HG03060 (cell line): ENCODE results near the gene NUP42.

Experiments
- ATAC-seq: cut with Tn5 transposase; IDR thresholded peaks from one replicate; pipeline ENCODE4 v1.9.1; 2021; ENCODE audit warnings: low read depth, moderate number of reproducible peaks; ENCODE audit not compliant: unreplicated experiment

Gene NUP42

DNA sequence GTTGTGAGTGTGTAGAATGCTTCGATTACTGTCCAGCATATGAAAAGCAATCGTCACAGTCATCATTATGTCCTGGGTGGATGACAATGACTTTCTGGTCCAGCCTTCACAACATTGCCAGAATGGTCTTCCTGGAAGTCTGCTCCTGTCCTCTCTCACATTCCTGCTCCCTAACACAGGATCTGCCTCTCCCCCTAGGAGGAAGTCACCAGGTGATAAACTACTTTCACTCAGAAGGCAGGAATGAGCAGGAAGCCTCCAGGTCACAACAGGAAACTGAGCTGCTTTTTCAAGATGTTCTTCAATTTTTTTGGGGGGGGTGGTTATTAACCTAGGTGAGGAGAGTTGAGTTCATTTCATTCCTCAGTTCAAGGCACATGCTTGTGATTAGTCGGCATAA lies 51.1 kb downstream of the NUP42 start:
- no peak for ATAC-seq

DNA sequence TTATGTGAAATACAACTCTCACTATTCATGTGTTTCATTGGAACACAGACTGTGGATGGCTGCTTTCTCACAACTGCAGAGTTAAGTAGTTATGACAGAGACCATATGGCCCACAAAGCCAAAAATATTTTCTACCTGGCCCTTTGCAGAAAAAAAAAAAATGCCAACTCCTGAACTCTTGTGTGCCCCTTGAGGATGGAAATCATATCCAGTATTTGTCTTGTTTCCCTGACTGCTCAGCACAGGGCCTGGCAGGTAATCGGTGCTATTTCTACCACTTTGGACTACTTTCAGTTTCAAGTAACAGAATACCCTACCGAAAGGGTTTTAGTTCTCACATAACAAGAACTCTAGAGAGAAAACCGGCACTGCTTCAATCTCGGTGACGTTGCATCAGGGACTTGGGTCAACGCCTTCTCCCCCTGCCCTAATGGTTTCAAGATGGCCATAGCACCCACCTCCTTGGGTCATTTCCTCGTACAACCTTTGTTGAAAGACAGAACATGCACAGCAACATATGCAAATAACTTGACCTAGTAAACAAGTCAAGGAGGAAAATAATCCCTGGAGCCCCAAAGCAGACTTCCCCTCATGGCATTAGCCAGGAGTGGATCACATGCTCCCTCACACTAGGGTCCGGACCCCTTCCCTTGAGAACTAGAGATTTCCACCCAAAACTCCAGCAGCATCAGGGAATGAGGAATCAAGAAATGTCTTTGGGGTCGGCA lies 52.9 kb downstream of the NUP42 start:
- peak; percentile 86 for ATAC-seq

DNA sequence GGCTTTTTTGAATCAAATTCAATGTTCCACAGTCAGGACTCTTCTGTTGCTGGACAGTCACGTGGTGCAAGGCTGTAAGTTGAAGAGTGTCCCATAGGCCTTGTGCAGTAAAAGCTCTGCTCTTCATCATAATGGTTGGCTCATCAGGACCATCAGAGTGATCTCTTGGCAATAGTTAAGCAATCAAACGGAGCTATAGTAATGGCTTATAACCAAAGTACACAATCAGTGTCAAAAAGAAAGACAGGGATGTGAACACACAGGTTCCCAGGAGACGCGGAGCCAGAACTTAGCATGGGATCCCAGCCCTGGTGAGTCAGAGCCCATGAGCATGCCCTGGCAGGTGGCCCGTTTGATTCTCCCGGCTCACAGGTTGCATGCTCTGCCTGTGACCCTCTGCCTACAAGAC lies 54.0 kb downstream of the NUP42 start:
- no peak for ATAC-seq

DNA sequence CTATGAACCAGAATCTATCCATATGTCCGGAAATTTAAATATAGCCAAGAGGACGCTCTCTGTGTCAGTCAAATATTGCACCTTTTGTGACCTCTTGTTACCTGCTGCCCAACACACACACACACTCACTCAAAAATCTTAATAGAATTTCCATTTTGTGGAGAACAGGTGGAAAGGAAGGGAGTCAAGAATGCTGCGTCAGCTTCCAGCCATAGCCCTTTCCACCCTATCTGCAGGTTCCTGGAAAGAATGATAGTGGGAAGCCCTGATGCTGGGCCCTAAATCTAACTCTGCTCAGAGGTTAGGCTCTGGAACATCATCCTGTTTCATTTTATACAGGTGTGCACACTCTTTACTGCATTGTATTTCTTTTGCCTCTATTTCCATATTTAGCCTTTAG lies 55.2 kb downstream of the NUP42 start:
- ATAC-seq: no peak

DNA sequence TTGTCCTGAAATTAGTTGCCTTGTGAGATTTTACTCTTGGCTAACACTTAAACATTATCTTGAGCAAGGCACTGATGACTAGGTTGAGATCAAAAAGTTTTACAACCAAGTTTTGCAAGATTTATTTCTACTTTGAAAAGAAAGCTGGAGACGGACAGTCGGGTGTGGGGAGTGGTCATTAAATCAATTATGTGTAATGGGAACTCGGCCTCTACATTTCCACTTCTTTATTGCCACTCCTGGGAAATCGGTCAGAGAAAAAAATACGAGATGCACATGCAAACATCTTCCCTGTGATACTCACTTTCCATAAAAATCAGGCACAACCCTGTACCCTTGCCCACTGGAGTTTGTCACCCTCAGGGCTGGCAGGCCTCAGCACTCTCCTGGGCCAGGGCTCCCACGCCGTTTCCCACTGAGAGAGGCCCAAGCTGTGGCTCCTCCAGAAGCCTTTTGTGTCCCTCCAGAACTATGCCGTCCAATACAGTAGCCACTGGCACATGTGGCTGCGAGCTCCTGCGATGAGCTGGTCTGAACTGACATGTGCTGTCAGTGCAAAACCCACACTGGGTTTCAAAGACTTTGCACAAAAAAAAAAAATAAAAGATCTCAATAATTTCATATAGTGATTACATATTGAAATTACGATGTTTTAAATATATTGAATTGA lies 57.3 kb downstream of the NUP42 start:
- no peak for ATAC-seq

DNA sequence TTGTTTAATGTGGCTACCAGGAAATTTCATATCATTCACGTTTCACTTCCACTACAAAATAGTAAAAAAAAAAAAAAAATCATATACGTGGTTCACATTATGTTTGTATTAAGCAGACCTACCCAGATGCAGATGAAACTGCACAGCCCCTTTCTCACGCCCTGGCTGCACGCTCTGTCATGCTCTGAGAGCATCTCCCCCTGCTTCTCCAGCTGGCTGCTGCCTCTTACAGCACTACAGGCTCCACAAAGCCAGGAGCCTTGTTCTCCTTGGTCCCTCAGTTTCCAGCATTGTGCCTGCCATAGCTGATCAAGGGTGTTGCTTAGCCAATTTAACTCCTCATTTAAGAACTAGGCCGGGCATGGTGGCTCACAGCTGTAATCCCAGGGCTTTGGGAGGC lies 57.9 kb downstream of the NUP42 start:
- no peak for ATAC-seq

DNA sequence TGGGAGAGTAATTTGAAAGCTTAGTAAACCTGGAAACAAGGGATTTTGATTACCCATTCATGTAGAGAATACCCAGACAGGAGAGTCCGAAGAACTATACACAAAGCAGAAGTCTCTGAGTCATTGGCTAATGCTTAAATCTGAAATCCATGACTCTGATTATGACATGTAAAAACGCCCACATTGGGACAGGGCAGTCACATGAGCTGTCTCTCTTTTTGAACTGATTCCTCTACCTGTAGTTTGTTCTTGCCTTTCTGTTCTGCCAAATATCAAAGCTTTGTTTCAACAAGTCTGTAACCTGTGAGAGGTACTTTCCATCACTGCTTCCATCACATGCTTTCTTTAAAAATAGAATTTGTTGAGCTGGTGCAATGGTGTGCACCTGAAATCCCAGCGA lies 60.5 kb downstream of the NUP42 start:
- no peak for ATAC-seq

DNA sequence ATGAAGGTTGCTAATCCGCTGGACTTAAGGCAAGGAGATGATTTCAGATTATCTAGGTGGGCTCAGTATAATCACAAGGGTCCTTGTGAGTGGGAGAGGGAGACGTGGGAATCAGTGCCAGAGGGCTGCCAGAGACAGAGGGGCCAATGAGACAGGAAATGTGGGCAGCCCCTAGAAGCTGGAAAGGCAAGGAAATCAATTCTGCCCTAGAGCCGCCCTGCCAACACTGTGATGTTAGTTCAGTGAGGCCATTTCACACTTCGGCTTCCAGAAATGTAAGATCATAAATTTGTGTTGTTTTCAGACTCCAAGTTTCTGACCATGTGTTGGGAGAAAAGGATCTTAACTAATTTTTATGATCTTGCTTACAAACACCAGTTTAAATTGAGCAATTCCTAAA lies 61.1 kb downstream of the NUP42 start:
- ATAC-seq: no peak

DNA sequence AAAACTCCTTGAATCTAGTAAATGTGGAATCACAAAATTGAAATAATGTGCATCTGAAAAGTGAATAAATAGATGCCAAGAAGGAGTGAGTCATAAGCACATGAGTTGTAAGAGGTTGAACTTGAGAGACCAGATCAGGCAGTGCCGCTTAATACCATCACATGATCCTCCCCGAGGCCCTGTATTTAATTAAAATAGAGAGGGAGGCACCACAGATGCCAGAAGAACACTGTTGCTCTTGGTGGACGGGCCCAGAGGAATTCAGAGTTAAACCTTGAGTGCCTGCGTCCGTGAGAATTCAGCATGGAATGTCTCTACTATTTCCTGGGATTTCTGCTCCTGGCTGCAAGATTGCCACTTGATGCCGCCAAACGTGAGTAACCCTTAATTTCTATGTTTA lies 64.7 kb downstream of the NUP42 start, which contains the start of gene GPNMB:
Gene GPNMB, plus strand, starts transcription at position 221 of the 400 bp plus-strand sequence. Its CDS starts 83 bp downstream, at position 304.
- ATAC-seq: no peak

DNA sequence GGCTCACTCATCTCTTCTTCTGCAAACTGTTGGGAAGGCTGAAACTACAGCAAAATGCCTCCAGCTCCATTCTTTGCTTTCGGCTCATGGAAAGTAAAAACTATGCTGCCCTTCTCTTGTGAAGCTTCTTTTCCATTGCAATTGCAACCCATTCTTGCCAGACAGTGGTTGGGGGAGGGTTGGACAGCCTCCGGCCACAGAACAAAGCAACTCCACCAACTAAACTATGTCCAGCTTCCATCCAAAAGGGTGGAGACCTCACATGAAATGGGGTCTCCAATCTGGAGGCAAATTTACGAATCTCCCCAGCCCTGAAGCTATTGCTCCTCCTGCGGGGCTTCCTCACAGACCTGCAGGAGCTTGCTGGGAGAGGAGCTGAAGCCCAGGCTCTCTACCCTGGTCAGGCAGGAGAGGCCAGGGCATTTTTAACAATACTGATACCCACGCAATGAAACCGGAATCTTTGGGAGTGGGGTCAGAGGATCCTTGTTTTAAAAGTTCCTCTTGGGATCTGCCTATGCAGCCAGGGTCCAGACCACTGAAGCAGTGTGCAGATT lies 65.3 kb downstream of the NUP42 start:
- no peak for ATAC-seq

DNA sequence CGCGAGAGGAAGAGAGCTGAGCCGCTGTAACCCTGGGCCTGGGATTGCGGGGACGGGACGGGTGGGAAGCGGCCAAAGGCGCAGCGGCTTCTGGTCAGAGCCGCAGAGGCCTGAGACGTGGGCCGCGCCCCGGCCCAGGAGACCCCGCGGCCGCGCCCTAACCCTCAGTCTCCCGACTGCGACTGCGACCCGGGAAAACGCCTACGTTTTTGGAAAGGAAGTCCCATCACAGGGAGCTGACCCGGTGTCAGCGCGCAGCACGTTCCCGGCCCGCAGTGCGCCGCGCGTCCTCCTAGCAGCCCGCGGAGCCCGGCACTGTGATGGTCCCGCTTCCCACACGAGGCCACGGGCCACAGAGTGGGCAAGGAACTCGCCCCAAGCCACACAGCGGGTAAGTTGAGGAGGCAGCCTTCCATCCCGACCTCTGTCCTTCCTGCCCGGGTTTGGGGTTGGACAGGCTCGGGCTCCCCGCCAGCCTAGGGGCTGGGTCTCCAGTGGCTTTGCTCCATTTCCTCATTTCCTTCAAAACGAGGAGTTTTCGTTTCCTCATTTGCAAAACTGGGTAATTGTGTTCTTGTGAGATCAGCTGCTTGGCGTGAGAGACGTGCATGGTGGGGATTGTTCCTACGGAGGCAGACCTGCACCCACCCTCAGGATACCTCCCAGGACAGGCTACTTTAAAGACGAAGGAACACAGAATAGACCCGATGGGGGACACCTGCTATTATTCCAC lies 65.9 kb downstream of the NUP42 start:
- ATAC-seq: no peak

DNA sequence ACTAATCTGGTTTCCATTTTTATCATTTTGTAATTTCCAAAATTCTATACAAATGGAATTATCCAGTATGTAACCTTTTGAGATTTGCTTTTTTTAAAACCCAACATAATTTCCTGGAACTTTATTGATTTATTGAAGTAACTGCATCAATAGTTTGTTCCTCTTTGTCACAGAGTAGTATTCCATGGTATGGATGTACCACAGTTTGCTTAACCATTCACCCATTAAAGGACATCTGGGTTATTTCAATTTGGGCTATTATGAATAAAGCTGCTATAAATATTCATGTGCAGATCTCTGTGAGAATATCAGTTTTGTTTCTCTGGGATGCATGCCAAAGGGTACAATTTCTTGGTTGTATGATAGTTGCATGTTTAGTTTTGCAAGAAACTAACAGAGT lies 67.6 kb downstream of the NUP42 start:
- ATAC-seq: no peak
